C4-2B (cell line): ENCODE data around the gene TSPAN15.

Experiments
- CTCF ChIP-seq: fragments of 450-650 bp; conservative IDR thresholded peaks from 2 replicates; pipeline ENCODE4 v1.5.1; 2017; ENCODE audit warnings: mild to moderate bottlenecking
- ZFX ChIP-seq: fragments of 450-650 bp; IDR thresholded peaks from 2 replicates; pipeline ENCODE4 v1.6.1; 2017

GRCh38 chr10:69456880-69457693, 5.8 kb downstream of the TSPAN15 start:
- TF ChIP-seq CTCF (no peak), ZFX (no peak)
